SK-N-SH (cell line): Measurements from ENCODE around the gene FMC1. TPM values are rescaled to one million over a fixed set of nuclear protein-coding genes. Genes with fewer than 3 reads are reported as not detected.

Experiments
- CTCF ChIA-PET: fragments of 300-600, 350-600 bp; formaldehyde crosslinking; extraction: SDS; loops from one replicate; lab custom pipeline; 2021; lab: Yijun Ruan, JAX
- POLR2A ChIA-PET: fragments of 350-600 bp; sonication (Branson Sonifier 250); formaldehyde crosslinking; extraction: SDS; loops from one replicate; lab custom pipeline; 2020; ENCODE audit warnings: antibody characterized with exemption, inconsistent platforms; lab: Yijun Ruan, JAX
- DNase-seq: peaks from one replicate; pipeline ENCODE4 v3.0.0; 2012
- H2AFZ ChIP-seq: fragments of 200-600 bp; sonication (generic); 2 replicates; pipeline ENCODE4 v1.8.1; 2016; ENCODE audit warnings: antibody characterized with exemption, mild to moderate bottlenecking, low read depth
- H3F3A ChIP-seq: fragments of 200-600 bp; sonication (generic); replicated peaks from 2 replicates; pipeline ENCODE3; 2016; ENCODE audit warnings: antibody characterized with exemption, mild to moderate bottlenecking; ENCODE audit not compliant: insufficient read depth
- H3K27ac ChIP-seq, 2 experiments: fragments of 200-500 bp in 1 of 2; fragments of 200-600 bp in 1 of 2; sonication (Bioruptor generic) in 1 of 2; sonication (generic), shearing (Covaris generic) in 1 of 2; 2 replicates each; pipeline versions ENCODE4 v1.5.1 to v1.6.1; 2014 to 2016; ENCODE audit warnings: low read depth in 2 of 2, inconsistent platforms in 1 of 2, low read length in 1 of 2, mild to moderate bottlenecking in 1 of 2, mixed read lengths in 1 of 2
- H3K27me3 ChIP-seq: fragments of 200-600 bp; sonication (generic), shearing (Covaris generic); 2 replicates; pipeline ENCODE4 v1.6.1; 2016; ENCODE audit warnings: mixed run types; ENCODE audit not compliant: insufficient read depth
- H3K36me3 ChIP-seq, 2 experiments: fragments of 200-500 bp in 1 of 2; fragments of 200-600 bp in 1 of 2; sonication (Bioruptor generic) in 1 of 2; sonication (generic) in 1 of 2; replicated peaks in 1 of 2; 2 replicates each; pipeline versions ENCODE3 to v1.5.1; 2014 to 2016; ENCODE audit warnings: low read length in 1 of 2, mild to moderate bottlenecking in 1 of 2; ENCODE audit not compliant: insufficient read depth in 2 of 2, control insufficient read depth in 1 of 2
- H3K4me1 ChIP-seq, 2 experiments: fragments of 200-500 bp in 1 of 2; fragments of 200-600 bp in 1 of 2; sonication (Bioruptor generic) in 1 of 2; sonication (generic), shearing (Covaris generic) in 1 of 2; 2 replicates each; pipeline versions ENCODE4 v1.5.1 to v1.6.1; 2014 to 2016; ENCODE audit warnings: low read depth in 1 of 2, low read length in 1 of 2, mixed run types in 1 of 2; ENCODE audit not compliant: insufficient read depth in 2 of 2, control insufficient read depth in 1 of 2
- H3K4me2 ChIP-seq: fragments of 200-600 bp; sonication (generic), shearing (Covaris generic); 2 replicates; pipeline ENCODE4 v1.6.1; 2017; ENCODE audit warnings: mixed run types
- H3K4me3 ChIP-seq, 2 experiments: fragments of 200-500 bp in 1 of 2; fragments of 200-600 bp in 1 of 2; sonication (Bioruptor generic) in 1 of 2; sonication (generic), shearing (Covaris generic) in 1 of 2; 2 replicates each; pipeline versions ENCODE4 v1.5.1 to v1.8.1; 2014 to 2016; ENCODE audit warnings: low read depth in 2 of 2, inconsistent platforms in 1 of 2, low read length in 1 of 2, mild to moderate bottlenecking in 1 of 2, mixed read lengths in 1 of 2, moderate library complexity in 1 of 2
- H3K79me2 ChIP-seq: fragments of 200-600 bp; sonication (generic); 2 replicates; pipeline ENCODE4 v1.8.1; 2017; ENCODE audit warnings: mild to moderate bottlenecking; ENCODE audit not compliant: insufficient read depth
- H3K9ac ChIP-seq: fragments of 200-600 bp; sonication (generic); 2 replicates; pipeline ENCODE4 v1.6.1; 2017; ENCODE audit warnings: mixed run types
- H3K9me2 ChIP-seq: fragments of 200-600 bp; sonication (generic); 2 replicates; pipeline ENCODE4 v1.6.1; 2017; ENCODE audit warnings: mixed run types
- H3K9me3 ChIP-seq: fragments of 200-600 bp; sonication (generic); 2 replicates; pipeline ENCODE4 v1.6.1; 2017; ENCODE audit warnings: mixed run types, mild to moderate bottlenecking, moderate library complexity
- H4K20me1 ChIP-seq: fragments of 200-600 bp; sonication (generic); 2 replicates; pipeline ENCODE4 v1.6.1; 2017; ENCODE audit warnings: mild to moderate bottlenecking, mixed run types; ENCODE audit not compliant: insufficient read depth
- CHD2 ChIP-seq: fragments of 150-350 bp; IDR thresholded peaks from 2 replicates; pipeline ENCODE4 v1.6.1; 2018; ENCODE audit warnings: low read length; ENCODE audit not compliant: partially characterized antibody
- EZH2phosphoT487 ChIP-seq: fragments of 200-600 bp; sonication (generic); IDR thresholded peaks from 2 replicates; pipeline ENCODE4 v1.6.1; 2017; ENCODE audit warnings: low read depth, mixed run types, mild to moderate bottlenecking, antibody characterized with exemption, moderate library complexity, borderline replicate concordance
- FOSL2 ChIP-seq: IDR thresholded peaks from 2 replicates; pipeline ENCODE4 v1.4.0; 2012; ENCODE audit warnings: low read depth, mild to moderate bottlenecking, moderate library complexity, borderline replicate concordance
- JUND ChIP-seq: IDR thresholded peaks from 2 replicates; pipeline ENCODE4 v1.4.0; 2012
- MEF2A ChIP-seq: IDR thresholded peaks from 2 replicates; pipeline ENCODE4 v1.4.0; 2012; ENCODE audit warnings: low read depth, borderline replicate concordance
- RXRA ChIP-seq: IDR thresholded peaks from 2 replicates; pipeline ENCODE4 v1.4.0; 2012; ENCODE audit warnings: low read depth, mild to moderate bottlenecking, borderline replicate concordance
- SIN3A ChIP-seq: IDR thresholded peaks from 2 replicates; pipeline ENCODE4 v1.6.1; 2012; ENCODE audit warnings: low read depth, mild to moderate bottlenecking, low read length, moderate library complexity, borderline replicate concordance
- TCF12 ChIP-seq: IDR thresholded peaks from 2 replicates; pipeline ENCODE4 v1.4.0; 2012
- WGBS: methylation state at CpG from one replicate; pipeline ENCODE4 v1.1.6; 2017; ENCODE audit warnings: low lambda C conversion rate; 5-methylcytosine and 5-hydroxymethylcytosine counted together
- polyA plus RNA-seq, 3 experiments: library from polyadenylated mRNA; depleted of rRNA; stranded (reverse); fragments of >200 nt; gene quantifications; 2 replicates each; pipeline ENCODE4 v1.2.3, GENCODE V29; 2012
- TF ChIP-seq, protein P1 (sequence below): IDR thresholded peaks from 2 replicates; pipeline ENCODE4 v1.4.0; 2012; ENCODE audit warnings: low read depth
- TF ChIP-seq, protein P2 (sequence below): IDR thresholded peaks from 2 replicates; pipeline ENCODE4 v1.6.1; 2012; ENCODE audit warnings: mild to moderate bottlenecking, low read depth, low read length, moderate library complexity
- TF ChIP-seq, protein P3 (sequence below): IDR thresholded peaks from 2 replicates; pipeline ENCODE4; 2012
- TF ChIP-seq, protein P4 (sequence below): IDR thresholded peaks from 2 replicates; pipeline ENCODE4 v1.4.0; 2012; ENCODE audit warnings: low read depth, borderline replicate concordance
- TF ChIP-seq, protein P5 (sequence below): fragments of 150-350 bp; IDR thresholded peaks from 2 replicates; pipeline ENCODE4 v1.6.1; 2017; ENCODE audit warnings: antibody characterized with exemption, low read length, low read depth, borderline replicate concordance

The FMC1 gene
- polyA plus RNA-seq, 1 of the 3 experiments (the other 2 are of a cell fraction): 59.9 TPM

DNA sequence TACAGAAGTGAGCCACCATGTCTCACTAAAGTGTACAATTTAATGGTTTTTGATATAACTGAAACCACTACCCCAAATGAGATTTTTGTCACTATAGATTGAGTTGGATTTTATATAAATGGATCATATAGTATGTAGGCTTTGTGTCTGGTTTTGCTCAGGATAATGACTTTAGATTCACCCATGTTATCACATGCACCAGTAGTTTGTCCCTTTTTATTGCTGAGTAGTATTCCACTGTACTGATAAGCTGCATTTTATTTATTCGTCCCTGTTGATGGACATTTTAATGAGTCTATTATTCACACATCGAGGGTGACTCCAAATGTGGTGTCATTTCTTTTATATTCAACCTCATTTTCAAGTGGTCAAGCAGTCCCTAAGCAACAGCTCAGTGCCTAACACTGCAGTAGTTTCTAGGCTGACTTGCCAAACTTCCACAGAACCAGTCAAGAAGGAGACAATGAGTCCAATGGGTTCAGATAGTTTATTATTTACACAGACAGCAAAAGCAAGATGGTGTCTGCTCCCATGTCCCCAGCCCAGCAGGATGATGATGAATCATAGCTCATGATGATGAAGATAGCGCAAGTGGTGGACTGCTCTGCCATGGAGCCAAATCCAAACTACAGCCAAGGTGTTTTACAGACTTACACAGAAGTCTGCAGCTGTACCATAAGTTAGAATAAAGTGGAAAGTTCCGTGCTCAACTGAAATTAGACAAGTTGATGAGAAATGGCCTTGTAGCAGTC, 6.6 kb upstream of the FMC1 start:
- Histone ChIP-seq H3K9me2 (no peaks in the 10 kb centered on the region), H2AFZ (no peak overlapping the region), H3K4me2 (no peak overlapping the region), H4K20me1 (no peaks in the 10 kb centered on the region), H3K4me3 (no peak overlapping the region), H3K9me3 (no peaks in the 10 kb centered on the region), H3K4me1 (no peaks in the 10 kb centered on the region), H3K36me3 (no peaks in the 10 kb centered on the region), H3K27ac (no peak overlapping the region), H3K9ac (no peak overlapping the region), H3K27me3 (no peaks in the 10 kb centered on the region), H3F3A (peaks cover 11% of the 10 kb centered on the region), H3K79me2 (no peaks in the 10 kb centered on the region)
- ChIA-PET POLR2A (no interaction called here), CTCF (interaction anchor here (1.0 kb wide), 1 partner anchor 55 kb away, joined by 3 read pairs; no protein-coding TSS in a partner anchor)
- WGBS: 77% methylated on average over 4 of the region's 4 CpGs
- TF ChIP-seq, protein P1, sequence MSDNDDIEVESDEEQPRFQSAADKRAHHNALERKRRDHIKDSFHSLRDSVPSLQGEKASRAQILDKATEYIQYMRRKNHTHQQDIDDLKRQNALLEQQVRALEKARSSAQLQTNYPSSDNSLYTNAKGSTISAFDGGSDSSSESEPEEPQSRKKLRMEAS: no peak
- TF ChIP-seq, protein P2, sequence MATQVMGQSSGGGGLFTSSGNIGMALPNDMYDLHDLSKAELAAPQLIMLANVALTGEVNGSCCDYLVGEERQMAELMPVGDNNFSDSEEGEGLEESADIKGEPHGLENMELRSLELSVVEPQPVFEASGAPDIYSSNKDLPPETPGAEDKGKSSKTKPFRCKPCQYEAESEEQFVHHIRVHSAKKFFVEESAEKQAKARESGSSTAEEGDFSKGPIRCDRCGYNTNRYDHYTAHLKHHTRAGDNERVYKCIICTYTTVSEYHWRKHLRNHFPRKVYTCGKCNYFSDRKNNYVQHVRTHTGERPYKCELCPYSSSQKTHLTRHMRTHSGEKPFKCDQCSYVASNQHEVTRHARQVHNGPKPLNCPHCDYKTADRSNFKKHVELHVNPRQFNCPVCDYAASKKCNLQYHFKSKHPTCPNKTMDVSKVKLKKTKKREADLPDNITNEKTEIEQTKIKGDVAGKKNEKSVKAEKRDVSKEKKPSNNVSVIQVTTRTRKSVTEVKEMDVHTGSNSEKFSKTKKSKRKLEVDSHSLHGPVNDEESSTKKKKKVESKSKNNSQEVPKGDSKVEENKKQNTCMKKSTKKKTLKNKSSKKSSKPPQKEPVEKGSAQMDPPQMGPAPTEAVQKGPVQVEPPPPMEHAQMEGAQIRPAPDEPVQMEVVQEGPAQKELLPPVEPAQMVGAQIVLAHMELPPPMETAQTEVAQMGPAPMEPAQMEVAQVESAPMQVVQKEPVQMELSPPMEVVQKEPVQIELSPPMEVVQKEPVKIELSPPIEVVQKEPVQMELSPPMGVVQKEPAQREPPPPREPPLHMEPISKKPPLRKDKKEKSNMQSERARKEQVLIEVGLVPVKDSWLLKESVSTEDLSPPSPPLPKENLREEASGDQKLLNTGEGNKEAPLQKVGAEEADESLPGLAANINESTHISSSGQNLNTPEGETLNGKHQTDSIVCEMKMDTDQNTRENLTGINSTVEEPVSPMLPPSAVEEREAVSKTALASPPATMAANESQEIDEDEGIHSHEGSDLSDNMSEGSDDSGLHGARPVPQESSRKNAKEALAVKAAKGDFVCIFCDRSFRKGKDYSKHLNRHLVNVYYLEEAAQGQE: no peak
- TF ChIP-seq JUND: no peak
- TF ChIP-seq MEF2A: no peak
- TF ChIP-seq CHD2: no peak
- no peak for TF ChIP-seq SIN3A
- TF ChIP-seq, protein P3, sequence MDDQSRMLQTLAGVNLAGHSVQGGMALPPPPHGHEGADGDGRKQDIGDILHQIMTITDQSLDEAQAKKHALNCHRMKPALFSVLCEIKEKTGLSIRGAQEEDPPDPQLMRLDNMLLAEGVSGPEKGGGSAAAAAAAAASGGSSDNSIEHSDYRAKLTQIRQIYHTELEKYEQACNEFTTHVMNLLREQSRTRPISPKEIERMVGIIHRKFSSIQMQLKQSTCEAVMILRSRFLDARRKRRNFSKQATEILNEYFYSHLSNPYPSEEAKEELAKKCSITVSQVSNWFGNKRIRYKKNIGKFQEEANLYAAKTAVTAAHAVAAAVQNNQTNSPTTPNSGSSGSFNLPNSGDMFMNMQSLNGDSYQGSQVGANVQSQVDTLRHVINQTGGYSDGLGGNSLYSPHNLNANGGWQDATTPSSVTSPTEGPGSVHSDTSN: no peak
- no peak for TF ChIP-seq EZH2phosphoT487
- TF ChIP-seq, protein P4, sequence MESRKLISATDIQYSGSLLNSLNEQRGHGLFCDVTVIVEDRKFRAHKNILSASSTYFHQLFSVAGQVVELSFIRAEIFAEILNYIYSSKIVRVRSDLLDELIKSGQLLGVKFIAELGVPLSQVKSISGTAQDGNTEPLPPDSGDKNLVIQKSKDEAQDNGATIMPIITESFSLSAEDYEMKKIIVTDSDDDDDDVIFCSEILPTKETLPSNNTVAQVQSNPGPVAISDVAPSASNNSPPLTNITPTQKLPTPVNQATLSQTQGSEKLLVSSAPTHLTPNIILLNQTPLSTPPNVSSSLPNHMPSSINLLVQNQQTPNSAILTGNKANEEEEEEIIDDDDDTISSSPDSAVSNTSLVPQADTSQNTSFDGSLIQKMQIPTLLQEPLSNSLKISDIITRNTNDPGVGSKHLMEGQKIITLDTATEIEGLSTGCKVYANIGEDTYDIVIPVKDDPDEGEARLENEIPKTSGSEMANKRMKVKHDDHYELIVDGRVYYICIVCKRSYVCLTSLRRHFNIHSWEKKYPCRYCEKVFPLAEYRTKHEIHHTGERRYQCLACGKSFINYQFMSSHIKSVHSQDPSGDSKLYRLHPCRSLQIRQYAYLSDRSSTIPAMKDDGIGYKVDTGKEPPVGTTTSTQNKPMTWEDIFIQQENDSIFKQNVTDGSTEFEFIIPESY: no peak
- TF ChIP-seq, protein P5, sequence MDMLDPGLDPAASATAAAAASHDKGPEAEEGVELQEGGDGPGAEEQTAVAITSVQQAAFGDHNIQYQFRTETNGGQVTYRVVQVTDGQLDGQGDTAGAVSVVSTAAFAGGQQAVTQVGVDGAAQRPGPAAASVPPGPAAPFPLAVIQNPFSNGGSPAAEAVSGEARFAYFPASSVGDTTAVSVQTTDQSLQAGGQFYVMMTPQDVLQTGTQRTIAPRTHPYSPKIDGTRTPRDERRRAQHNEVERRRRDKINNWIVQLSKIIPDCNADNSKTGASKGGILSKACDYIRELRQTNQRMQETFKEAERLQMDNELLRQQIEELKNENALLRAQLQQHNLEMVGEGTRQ: no peak
- TF ChIP-seq FOSL2: no peak
- no peak for TF ChIP-seq TCF12
- TF ChIP-seq RXRA: no peak
- DNase-seq: no peak
